Hepatic stellate cell (primary cell): ENCODE measurements around the gene TBC1D16.
A peak's percentile ranks its signal among the peaks of the same experiment; 100 is the strongest.
"Not testable (repeated sequence)": the region's sequence is repeated elsewhere in the genome, so short reads cannot be mapped to it uniquely, and the experiment has no call there.

Source experiments
- DNase-seq: peaks from one replicate; pipeline ENCODE4 v3.0.0; 2011; ENCODE audit warnings: low spot score

Gene TBC1D16

GRCh38 chr17:80002690-80003490, 32.8 kb downstream of the TBC1D16 start:
- DNase-seq: no peak

GRCh38 chr17:80002070-80002641, 33.5 kb downstream of the TBC1D16 start:
- DNase-seq: no peak

GRCh38 chr17:80000981-80001775, 34.5 kb downstream of the TBC1D16 start:
- no peak for DNase-seq

GRCh38 chr17:80000136-80000535, 35.5 kb downstream of the TBC1D16 start:
- no peak for DNase-seq

- DNase-seq: no peak
Observed at GRCh38 chr17:79997011-79997660, 38.5 kb downstream of the TBC1D16 start.

GRCh38 chr17:79996291-79996690, 39.4 kb downstream of the TBC1D16 start:
- no peak for DNase-seq

- DNase-seq: no peak
Observed at GRCh38 chr17:79995696-79996095, 40.0 kb downstream of the TBC1D16 start.

- DNase-seq: no peak
Observed at GRCh38 chr17:79994602-79995001, 41.1 kb downstream of the TBC1D16 start.

GRCh38 chr17:79994228-79994569, 41.5 kb downstream of the TBC1D16 start:
- DNase-seq: not testable (repeated sequence)

GRCh38 chr17:79993390-79994227, 42.1 kb downstream of the TBC1D16 start:
- no peak for DNase-seq

- no peak for DNase-seq
Observed at GRCh38 chr17:79992649-79993389, 42.9 kb downstream of the TBC1D16 start.

GRCh38 chr17:79991924-79992648, 43.6 kb downstream of the TBC1D16 start:
- no peak for DNase-seq

- peak; percentile 95 for DNase-seq
Observed at GRCh38 chr17:79991140-79991923, 44.3 kb downstream of the TBC1D16 start.

GRCh38 chr17:79990704-79991103, 45.0 kb downstream of the TBC1D16 start:
- no peak for DNase-seq

GRCh38 chr17:79990051-79990592, 45.5 kb downstream of the TBC1D16 start:
- no peak for DNase-seq

GRCh38 chr17:79989106-79989835, 46.4 kb downstream of the TBC1D16 start:
- no peak for DNase-seq

- no peak for DNase-seq
Observed at GRCh38 chr17:79988185-79988971, 47.3 kb downstream of the TBC1D16 start.

GRCh38 chr17:79987935-79988184, 47.8 kb downstream of the TBC1D16 start:
- no peak for DNase-seq
